Activated T-cell treated with anti-CD3 and anti-CD28 coated beads, Interleukin-2, amount 50 U/mL, for 24 hours (primary cell): ENCODE results near the gene YWHAB.

Source experiments
- DNase-seq: peaks from one replicate; pipeline ENCODE4 v3.0.0-alpha.2; 2020
- H3K27ac Mint-ChIP-seq: 2 replicates; pipeline ENCODE4 v1.8.0; 2020; ENCODE audit warnings: mild to moderate bottlenecking, mixed read lengths
- H3K27me3 Mint-ChIP-seq: 2 replicates; pipeline ENCODE4 v1.8.0; 2020; ENCODE audit warnings: mixed read lengths
- H3K36me3 Mint-ChIP-seq: 2 replicates; pipeline ENCODE4 v1.8.0; 2020; ENCODE audit warnings: low read depth, mixed read lengths
- H3K4me1 Mint-ChIP-seq: 2 replicates; pipeline ENCODE4 v1.8.0; 2020; ENCODE audit warnings: low read depth, mixed read lengths
- H3K4me3 Mint-ChIP-seq: 2 replicates; pipeline ENCODE4 v1.8.0; 2020; ENCODE audit warnings: mild to moderate bottlenecking, moderate library complexity, mixed read lengths
- H3K9me3 Mint-ChIP-seq: 2 replicates; pipeline ENCODE4 v1.8.0; 2020; ENCODE audit warnings: mixed read lengths

YWHAB gene

DNA sequence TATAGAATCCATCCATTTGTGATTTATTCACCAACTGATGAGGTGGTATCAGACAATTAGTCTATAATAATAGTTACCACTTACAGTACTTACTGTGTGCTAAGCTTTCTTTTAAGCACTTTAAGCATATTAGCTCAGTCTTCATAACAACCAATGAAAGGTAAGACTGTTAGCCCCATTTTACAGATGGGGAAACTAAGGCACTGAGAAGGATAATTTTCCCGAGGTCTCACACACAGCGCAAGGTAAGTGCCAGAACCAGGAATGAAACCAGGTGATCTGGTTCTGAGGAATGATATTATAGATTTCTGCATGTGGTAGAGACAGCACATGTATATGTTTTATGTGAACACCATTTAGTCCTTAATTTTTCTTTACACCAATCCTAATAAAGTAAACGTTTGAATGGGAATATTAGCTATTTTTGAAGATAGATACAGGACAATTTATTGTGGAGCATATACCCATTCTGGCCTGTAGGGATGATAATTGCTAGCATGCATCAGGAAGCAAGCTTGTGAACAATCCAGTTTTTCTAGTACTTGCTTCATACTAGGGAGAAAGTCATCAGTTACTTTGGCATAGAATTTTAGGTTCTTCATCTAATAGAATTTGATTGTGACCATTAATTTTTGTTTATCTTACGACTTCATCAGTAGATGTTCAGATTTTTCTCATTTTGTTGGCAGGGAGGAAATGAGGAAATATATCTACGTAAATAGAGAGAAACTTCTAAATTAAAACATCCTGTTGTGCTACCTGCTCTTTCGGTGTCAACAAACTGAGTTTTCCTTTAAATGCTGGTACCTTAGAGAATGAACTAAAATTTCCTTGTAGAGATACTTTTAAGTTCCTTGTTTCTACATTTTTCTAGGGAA, 3.0 kb downstream of the YWHAB start:
- peaks cover 68% of the 10 kb centered on the region for H3K36me3 Mint-ChIP-seq
- H3K9me3 Mint-ChIP-seq: no peaks in the 10 kb centered on the region
- peaks cover 77% of the 10 kb centered on the region for H3K4me1 Mint-ChIP-seq
- peak overlapping the region; percentile 96 for H3K4me3 Mint-ChIP-seq
- H3K27ac Mint-ChIP-seq: peak overlapping the region; percentile 86
- no peak for DNase-seq
- no peaks in the 10 kb centered on the region for H3K27me3 Mint-ChIP-seq

- H3K27me3 Mint-ChIP-seq: no peaks in the 10 kb centered on the region
- peaks cover 80% of the 10 kb centered on the region for H3K36me3 Mint-ChIP-seq
- H3K9me3 Mint-ChIP-seq: no peaks in the 10 kb centered on the region
- peak overlapping the region; percentile 69 for H3K27ac Mint-ChIP-seq
- no peak overlapping the region for H3K4me3 Mint-ChIP-seq
- no peak for DNase-seq
- peaks cover 91% of the 10 kb centered on the region for H3K4me1 Mint-ChIP-seq
Observed at GRCh38 chr20:44891826-44892225, 6.3 kb downstream of the YWHAB start.

DNA sequence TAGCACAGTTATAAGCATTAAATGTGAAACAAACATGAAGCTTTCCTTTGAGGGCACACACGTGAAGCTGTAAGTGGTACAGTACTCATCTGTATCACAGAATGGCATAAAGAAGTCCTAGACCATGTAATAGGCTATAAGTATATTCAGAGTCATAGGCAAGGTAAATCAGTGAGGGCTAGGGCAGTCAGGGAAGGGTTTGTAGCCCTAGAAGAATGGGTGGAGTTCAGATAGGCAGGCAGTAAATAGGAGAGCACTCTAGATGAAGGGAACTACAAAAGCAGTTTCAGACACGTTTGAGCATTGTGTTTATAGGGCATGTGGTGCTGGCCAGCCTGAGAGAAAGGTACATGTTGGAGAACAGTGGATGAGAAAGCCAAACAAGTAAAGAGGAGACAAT, 9.5 kb downstream of the YWHAB start:
- Mint-ChIP-seq H3K4me3 (no peak overlapping the region), H3K4me1 (peaks cover 84% of the 10 kb centered on the region), H3K27ac (peak overlapping the region; percentile 72), H3K27me3 (no peaks in the 10 kb centered on the region), H3K9me3 (no peaks in the 10 kb centered on the region), H3K36me3 (peaks cover 75% of the 10 kb centered on the region)
- no peak for DNase-seq

GRCh38 chr20:44896583-44896982, 11.1 kb downstream of the YWHAB start:
- peaks cover 87% of the 10 kb centered on the region for H3K4me1 Mint-ChIP-seq
- H3K27me3 Mint-ChIP-seq: no peaks in the 10 kb centered on the region
- peak overlapping the region; percentile 74 for H3K27ac Mint-ChIP-seq
- no peak overlapping the region for H3K4me3 Mint-ChIP-seq
- no peaks in the 10 kb centered on the region for H3K9me3 Mint-ChIP-seq
- peaks cover 77% of the 10 kb centered on the region for H3K36me3 Mint-ChIP-seq
- no peak for DNase-seq

DNA sequence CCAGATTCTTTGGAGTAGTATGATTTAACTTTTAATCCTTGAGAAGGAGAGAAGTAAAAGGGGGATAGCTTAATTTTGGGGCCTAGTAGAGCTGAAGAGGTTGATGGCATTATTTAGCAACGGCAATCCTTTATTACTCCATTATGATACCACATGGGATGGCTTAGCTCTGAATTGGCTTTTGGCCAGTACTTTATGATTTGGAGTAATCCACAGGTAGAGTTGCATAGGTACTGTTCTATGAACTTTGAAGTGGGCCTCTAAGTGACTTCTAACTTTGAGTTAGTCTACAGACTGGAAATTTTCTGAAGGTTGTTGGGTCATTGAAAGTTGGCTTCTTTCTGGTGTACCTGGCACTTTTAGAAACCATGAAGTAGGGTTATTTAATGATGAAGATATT, 11.6 kb downstream of the YWHAB start:
- Mint-ChIP-seq H3K27ac (peak overlapping the region; percentile 74), H3K36me3 (peaks cover 77% of the 10 kb centered on the region), H3K9me3 (no peaks in the 10 kb centered on the region), H3K4me1 (peaks cover 86% of the 10 kb centered on the region), H3K27me3 (no peaks in the 10 kb centered on the region), H3K4me3 (no peak overlapping the region)
- no peak for DNase-seq

DNA sequence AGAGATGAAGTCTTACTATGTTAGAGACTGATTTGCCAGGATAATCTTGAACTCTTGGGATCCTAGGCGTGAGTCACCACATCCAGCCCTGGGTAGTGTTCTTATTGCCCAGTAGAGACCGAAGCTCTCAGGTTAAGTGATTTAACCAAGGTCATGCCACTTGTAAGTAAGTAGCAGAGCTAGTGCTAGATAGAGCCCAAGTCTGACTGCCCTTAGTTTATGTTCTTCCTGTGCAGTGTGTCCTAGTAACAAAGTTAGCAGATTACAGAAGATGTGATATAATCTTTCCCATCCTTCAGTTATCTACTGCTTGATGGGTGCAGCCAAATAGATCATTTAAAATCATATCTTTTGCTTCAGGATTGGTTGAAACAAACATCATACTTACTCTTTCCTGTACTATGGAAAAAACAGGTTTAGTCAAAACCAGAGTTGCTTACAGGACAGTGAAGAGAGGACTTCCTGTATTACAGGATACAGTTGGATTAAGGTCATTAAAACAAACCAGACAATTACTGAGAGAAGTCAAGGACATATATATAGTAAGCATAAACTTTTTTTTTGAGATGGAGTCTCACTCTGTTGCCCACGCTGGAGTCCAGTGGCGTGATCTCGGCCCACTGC, 14.8 kb downstream of the YWHAB start:
- peak overlapping the region; percentile 88 for H3K27ac Mint-ChIP-seq
- H3K27me3 Mint-ChIP-seq: no peaks in the 10 kb centered on the region
- peaks cover 65% of the 10 kb centered on the region for H3K4me1 Mint-ChIP-seq
- no peak for DNase-seq
- no peaks in the 10 kb centered on the region for H3K9me3 Mint-ChIP-seq
- no peak overlapping the region for H3K4me3 Mint-ChIP-seq
- H3K36me3 Mint-ChIP-seq: peaks cover 83% of the 10 kb centered on the region

- H3K9me3 Mint-ChIP-seq: no peaks in the 10 kb centered on the region
- DNase-seq: no peak
Observed at GRCh38 chr20:44901974-44902373, 16.5 kb downstream of the YWHAB start.

GRCh38 chr20:44904377-44904776, 18.9 kb downstream of the YWHAB start:
- Mint-ChIP-seq H3K27ac (no peak overlapping the region), H3K4me1 (peaks cover 36% of the 10 kb centered on the region), H3K4me3 (no peak overlapping the region), H3K36me3 (peaks cover 97% of the 10 kb centered on the region), H3K27me3 (no peaks in the 10 kb centered on the region), H3K9me3 (no peaks in the 10 kb centered on the region)
- DNase-seq: no peak

More at GRCh38 chr20:44901974-44902373, 16.5 kb downstream of the YWHAB start:
- Mint-ChIP-seq H3K4me3 (no peak overlapping the region), H3K27me3 (no peaks in the 10 kb centered on the region), H3K36me3 (peaks cover 92% of the 10 kb centered on the region), H3K27ac (peak overlapping the region; percentile 61), H3K4me1 (peaks cover 49% of the 10 kb centered on the region)

- peak overlapping the region; percentile 79 for H3K27ac Mint-ChIP-seq
Observed at GRCh38 chr20:44908987-44909871, 23.7 kb downstream of the YWHAB start.

DNA sequence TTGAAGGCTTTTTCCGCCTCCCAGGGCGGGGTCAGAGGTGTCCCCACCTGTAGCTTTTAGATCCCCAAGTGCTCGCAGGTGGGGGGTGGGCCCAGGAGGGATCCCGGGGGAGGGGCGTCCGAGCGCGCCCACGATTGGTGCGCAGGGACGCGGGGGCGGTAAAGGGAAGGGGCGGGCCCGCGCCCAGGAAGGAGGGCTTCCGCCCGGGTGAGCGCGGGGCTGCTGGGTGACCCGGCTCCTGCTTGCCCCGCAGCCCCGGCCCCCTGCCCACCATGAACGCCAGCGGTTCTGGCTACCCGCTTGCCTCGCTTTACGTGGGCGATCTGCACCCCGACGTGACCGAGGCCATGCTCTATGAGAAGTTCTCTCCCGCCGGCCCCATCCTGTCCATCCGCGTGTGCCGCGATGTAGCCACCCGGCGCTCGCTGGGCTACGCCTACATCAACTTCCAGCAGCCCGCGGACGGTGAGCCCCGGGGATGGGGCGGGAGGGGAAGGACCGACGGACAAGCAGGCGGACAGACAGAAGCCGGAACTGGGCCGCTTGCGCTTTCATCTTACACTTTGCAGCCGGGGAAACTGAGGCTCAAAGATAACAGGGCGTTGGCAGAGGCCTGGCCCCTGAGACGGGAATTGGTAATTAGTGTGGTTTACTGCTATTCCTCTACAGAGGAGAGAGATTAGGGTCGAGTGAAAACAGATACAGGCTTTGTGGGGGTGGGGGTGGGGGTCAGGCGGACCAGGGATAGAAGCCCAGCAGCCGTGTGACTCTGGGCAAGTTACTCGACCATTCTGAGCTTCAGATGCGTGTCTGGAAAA, 24.6 kb downstream of the YWHAB start, which contains the start of gene PABPC1L:
Gene PABPC1L (plus strand): TSS at position 189 of the 818 bp plus-strand sequence. CDS start 84 bp downstream, at position 273.
- Mint-ChIP-seq H3K4me1 (peaks cover 42% of the 10 kb centered on the region), H3K9me3 (no peaks in the 10 kb centered on the region), H3K27ac (peak within 1 kb of the TSS; percentile 82), H3K36me3 (peaks cover 79% of the 10 kb centered on the region), H3K27me3 (no peaks in the 10 kb centered on the region), H3K4me3 (peak within 1 kb of the TSS; percentile 85)
- peak; percentile 85 for DNase-seq

More at GRCh38 chr20:44908987-44909871, 23.7 kb downstream of the YWHAB start:
- peaks cover 79% of the 10 kb centered on the region for H3K36me3 Mint-ChIP-seq
- no peak for DNase-seq
- no peaks in the 10 kb centered on the region for H3K9me3 Mint-ChIP-seq
- H3K4me1 Mint-ChIP-seq: peaks cover 33% of the 10 kb centered on the region
- peak overlapping the region; percentile 85 for H3K4me3 Mint-ChIP-seq
- H3K27me3 Mint-ChIP-seq: no peaks in the 10 kb centered on the region

DNA sequence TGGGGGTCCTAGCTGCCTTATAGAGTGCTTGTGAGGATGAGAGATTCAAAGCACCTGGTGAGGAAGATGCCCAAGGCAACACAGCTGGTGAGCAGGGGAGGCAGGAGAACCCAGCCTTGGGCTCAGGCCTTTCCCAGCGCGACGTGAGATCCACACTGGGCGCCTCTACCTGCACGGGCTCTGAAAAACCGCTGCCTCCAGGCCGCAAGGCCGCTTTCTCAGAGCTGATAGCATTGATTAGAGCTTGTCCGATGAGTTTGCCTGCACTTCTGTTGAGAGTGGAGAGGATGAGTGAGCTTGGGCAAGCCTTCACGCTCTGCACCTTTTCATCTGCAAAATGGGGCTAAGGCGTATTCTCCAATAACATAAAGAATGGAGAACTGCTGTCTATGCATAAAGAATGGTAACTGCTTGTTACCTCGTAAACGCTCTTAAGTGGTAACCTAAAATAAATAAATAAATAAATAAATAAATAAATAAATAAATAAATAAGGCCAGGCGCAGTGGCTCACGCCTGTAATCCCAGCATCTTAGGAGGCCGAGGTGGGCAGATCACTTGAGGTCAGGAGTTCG, 25.3 kb downstream of the YWHAB start:
- no peaks in the 10 kb centered on the region for H3K9me3 Mint-ChIP-seq
- peaks cover 77% of the 10 kb centered on the region for H3K36me3 Mint-ChIP-seq
- peak overlapping the region; percentile 85 for H3K4me3 Mint-ChIP-seq
- H3K4me1 Mint-ChIP-seq: peaks cover 44% of the 10 kb centered on the region
- no peaks in the 10 kb centered on the region for H3K27me3 Mint-ChIP-seq
- no peak for DNase-seq
- H3K27ac Mint-ChIP-seq: peak overlapping the region; percentile 82

DNA sequence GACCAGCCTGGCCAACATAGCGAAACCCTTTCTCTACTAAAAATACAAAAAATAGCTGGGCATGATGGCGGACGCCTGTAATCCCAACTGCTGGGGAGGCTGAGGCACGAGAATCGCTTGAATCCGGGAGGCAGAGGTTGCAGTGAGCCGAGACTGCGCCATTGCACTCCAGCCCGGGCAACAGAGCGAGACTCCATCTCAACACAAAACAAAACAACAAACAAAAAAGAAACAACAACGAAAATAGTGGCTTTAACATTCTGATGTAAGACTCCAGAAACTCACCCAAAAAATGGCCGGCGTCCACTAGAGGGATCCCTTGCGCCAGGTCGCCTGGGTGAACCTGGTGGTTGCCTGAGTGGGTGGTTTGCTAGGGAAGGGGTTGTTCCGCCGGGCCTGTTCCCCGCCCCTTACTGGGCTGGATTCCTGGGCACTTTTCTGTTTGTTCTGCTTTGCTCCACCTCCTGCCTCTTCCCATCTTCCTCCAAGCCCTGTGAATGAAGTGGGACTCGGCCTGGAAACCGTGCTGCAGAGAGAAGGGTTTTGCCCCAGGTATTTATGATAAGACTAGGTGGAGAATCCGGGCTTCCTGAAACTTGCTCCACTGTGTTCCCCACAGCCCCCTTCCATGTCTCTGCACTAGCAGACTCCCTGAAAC, 25.9 kb downstream of the YWHAB start:
- peaks cover 44% of the 10 kb centered on the region for H3K4me1 Mint-ChIP-seq
- peaks cover 77% of the 10 kb centered on the region for H3K36me3 Mint-ChIP-seq
- H3K9me3 Mint-ChIP-seq: no peaks in the 10 kb centered on the region
- H3K27me3 Mint-ChIP-seq: no peaks in the 10 kb centered on the region
- peak; percentile 66 for DNase-seq
- peak overlapping the region; percentile 66 for H3K4me3 Mint-ChIP-seq
- peak overlapping the region; percentile 55 for H3K27ac Mint-ChIP-seq

- H3K36me3 Mint-ChIP-seq: peaks cover 77% of the 10 kb centered on the region
- peak overlapping the region; percentile 33 for H3K27ac Mint-ChIP-seq
- H3K4me3 Mint-ChIP-seq: no peak overlapping the region
- H3K9me3 Mint-ChIP-seq: no peaks in the 10 kb centered on the region
- H3K27me3 Mint-ChIP-seq: no peaks in the 10 kb centered on the region
- no peak for DNase-seq
- peaks cover 44% of the 10 kb centered on the region for H3K4me1 Mint-ChIP-seq
Observed at GRCh38 chr20:44912189-44912588, 26.7 kb downstream of the YWHAB start.
